ENCODE results near the gene GRM1. TPM values are rescaled to one million over a fixed set of nuclear protein-coding genes. Genes with fewer than 3 reads are reported as not detected.

GRM1 gene
- total RNA-seq, 2 donors from 2014 or later: 0.68 TPM; not detected in 1

DNA sequence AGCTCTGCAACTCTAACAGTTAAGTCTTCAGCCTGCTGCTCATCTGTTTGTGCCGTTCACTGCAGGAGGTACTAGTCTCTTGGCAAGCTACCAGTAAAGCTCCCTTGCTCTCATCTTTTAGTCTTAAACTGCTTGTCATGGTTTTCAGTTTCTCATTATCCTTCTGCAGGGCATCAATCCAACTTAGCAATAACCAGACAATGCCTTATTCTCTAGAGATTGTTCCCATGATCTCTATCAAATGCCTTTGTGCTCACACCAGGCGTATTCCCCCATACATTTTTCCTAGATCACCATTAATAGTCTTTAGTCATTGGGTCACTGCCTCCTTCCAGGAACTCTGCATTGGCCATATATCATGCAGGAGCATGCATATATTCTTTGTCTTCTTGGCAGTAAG, 171.3 kb downstream of the GRM1 start:
- WGBS: 19% methylated on average over 2 of the region's 2 CpGs
- Histone ChIP-seq H3K36me3 (no peaks in the 10 kb centered on the region), H3K4me1 (replicated peaks) (no peaks in the 10 kb centered on the region), H3K27ac (no peak overlapping the region), H3K9me3 (no peaks in the 10 kb centered on the region), H3K4me3 (no peak overlapping the region), H3K27me3 (replicated peaks; ENCODE audit: insufficient read depth) (no peaks in the 10 kb centered on the region)
- no peak for TF ChIP-seq POLR2A (IDR thresholded peaks at IDR 0.05)
- TF ChIP-seq, protein P1, sequence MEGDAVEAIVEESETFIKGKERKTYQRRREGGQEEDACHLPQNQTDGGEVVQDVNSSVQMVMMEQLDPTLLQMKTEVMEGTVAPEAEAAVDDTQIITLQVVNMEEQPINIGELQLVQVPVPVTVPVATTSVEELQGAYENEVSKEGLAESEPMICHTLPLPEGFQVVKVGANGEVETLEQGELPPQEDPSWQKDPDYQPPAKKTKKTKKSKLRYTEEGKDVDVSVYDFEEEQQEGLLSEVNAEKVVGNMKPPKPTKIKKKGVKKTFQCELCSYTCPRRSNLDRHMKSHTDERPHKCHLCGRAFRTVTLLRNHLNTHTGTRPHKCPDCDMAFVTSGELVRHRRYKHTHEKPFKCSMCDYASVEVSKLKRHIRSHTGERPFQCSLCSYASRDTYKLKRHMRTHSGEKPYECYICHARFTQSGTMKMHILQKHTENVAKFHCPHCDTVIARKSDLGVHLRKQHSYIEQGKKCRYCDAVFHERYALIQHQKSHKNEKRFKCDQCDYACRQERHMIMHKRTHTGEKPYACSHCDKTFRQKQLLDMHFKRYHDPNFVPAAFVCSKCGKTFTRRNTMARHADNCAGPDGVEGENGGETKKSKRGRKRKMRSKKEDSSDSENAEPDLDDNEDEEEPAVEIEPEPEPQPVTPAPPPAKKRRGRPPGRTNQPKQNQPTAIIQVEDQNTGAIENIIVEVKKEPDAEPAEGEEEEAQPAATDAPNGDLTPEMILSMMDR (IDR thresholded peaks at IDR 0.05): no peak
- no peak for TF ChIP-seq POLR2AphosphoS5 (IDR thresholded peaks at IDR 0.05)
- intact Hi-C loops (cut with DNase I): no loop called here
- DNase-seq (ENCODE audit: low spot score): no peak

DNA sequence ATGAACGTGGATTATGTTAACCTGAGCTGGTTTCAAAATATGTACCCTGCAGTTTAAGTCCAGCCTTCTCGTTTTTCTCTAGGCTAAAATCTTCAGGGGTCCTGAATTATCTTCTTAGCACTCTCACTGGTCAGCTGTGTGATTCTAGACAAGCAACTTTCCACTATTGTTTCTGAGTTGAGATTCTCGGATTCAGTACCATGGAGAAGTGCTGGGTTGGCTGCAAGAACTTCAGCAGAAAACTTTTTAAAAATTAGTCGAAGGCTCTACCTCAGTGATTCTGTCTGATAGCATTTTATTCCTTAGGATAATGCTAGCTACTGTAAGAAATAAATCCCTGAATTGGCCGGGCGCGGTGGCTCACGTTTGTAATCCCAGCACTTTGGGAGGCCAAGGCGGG, 173.7 kb downstream of the GRM1 start:
- Histone ChIP-seq H3K4me3 (no peak overlapping the region), H3K4me1 (replicated peaks) (no peaks in the 10 kb centered on the region), H3K36me3 (no peaks in the 10 kb centered on the region), H3K9me3 (no peaks in the 10 kb centered on the region), H3K27ac (no peak overlapping the region), H3K27me3 (replicated peaks; ENCODE audit: insufficient read depth) (no peaks in the 10 kb centered on the region)
- TF ChIP-seq POLR2A (IDR thresholded peaks at IDR 0.05): no peak
- TF ChIP-seq POLR2AphosphoS5 (IDR thresholded peaks at IDR 0.05): no peak
- TF ChIP-seq, protein P1 (IDR thresholded peaks at IDR 0.05): no peak
- WGBS: 76% methylated on average over 9 of the region's 9 CpGs
- intact Hi-C loops (cut with DNase I): no loop called here
- no peak for DNase-seq (ENCODE audit: low spot score)

DNA sequence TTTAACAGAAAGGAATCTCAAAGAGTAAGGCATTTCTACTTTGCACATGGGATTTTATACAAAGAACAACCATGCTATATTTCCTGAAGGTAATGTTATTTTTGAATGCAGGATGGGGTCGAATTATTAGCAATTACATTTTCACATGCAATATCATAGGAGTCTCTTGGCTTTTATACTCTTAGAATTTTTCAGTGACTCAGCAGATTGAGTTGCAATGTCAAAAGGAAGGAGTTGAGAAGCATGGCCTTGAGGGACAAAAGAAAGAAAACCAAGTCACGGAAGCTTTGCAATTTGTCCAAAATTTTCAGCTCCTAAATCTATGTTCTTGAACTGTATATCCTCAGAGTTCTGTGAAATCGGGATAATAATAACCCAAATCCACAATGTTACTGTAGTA, 181.1 kb downstream of the GRM1 start:
- no peaks in the 10 kb centered on the region for H3K27me3 ChIP-seq (replicated peaks; ENCODE audit: insufficient read depth)
- H3K27ac ChIP-seq: no peak overlapping the region
- no peaks in the 10 kb centered on the region for H3K9me3 ChIP-seq
- H3K4me1 ChIP-seq (replicated peaks): no peaks in the 10 kb centered on the region
- no peak overlapping the region for H3K4me3 ChIP-seq
- TF ChIP-seq POLR2AphosphoS5 (IDR thresholded peaks at IDR 0.05): no peak
- TF ChIP-seq, protein P1 (IDR thresholded peaks at IDR 0.05): no peak
- no peak for TF ChIP-seq POLR2A (IDR thresholded peaks at IDR 0.05)
- no peak for DNase-seq (ENCODE audit: low spot score)
- intact Hi-C loops (cut with DNase I): no loop called here
- WGBS: 85% methylated on average over 3 of the region's 3 CpGs
- no peaks in the 10 kb centered on the region for H3K36me3 ChIP-seq

DNA sequence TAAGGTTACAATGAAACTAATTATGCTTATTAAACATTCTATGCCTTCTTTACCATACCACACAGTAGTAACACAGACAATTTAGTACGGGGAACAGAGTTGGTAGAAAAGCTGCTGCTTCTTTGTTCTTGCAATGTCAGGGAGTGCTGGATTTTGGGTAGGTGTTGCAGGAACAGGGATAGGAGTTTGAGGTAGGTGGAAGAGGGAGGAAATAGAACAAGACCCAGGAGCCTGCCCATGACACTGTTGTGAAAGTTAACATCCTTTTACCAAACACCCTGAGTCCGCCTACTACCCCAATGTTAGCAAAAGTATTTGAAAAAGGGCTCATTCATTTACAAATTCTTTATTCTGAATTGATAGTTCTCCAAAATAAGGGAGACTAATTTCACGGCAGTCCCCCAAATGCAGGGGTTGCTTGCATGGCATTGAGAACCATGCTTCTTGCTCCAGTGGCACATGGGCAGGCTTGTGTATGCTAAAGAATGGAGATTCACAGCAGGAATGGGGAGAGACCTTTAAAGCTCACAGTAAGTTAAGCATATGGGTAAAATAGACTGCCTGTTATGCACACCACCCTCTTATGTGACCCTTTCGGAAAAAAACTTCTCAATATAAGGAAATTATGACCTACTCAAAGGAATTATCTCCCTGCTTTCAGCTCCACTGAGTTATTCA, 181.7 kb downstream of the GRM1 start:
- H3K9me3 ChIP-seq: no peaks in the 10 kb centered on the region
- WGBS: 80% methylated on average over 4 of the region's 4 CpGs

More for the DNA sequence above, 181.7 kb downstream of the GRM1 start:
- Histone ChIP-seq H3K4me3 (no peak overlapping the region), H3K27ac (no peak overlapping the region), H3K4me1 (replicated peaks) (no peaks in the 10 kb centered on the region), H3K27me3 (replicated peaks; ENCODE audit: insufficient read depth) (no peaks in the 10 kb centered on the region), H3K36me3 (no peaks in the 10 kb centered on the region)
- TF ChIP-seq, protein P1 (IDR thresholded peaks at IDR 0.05): no peak
- no peak for TF ChIP-seq POLR2A (IDR thresholded peaks at IDR 0.05)
- no peak for TF ChIP-seq POLR2AphosphoS5 (IDR thresholded peaks at IDR 0.05)
- intact Hi-C loops (cut with DNase I): no loop called here
- DNase-seq (ENCODE audit: low spot score): no peak

Data from prostate gland (tissue), 2 donors.